ENCODE measurements around the gene HMGN1.

- TF ChIP-seq CTCF (IDR thresholded peaks at IDR 0.05) (no peak), POLR2A (IDR thresholded peaks at IDR 0.05) (no peak)
These were observed 21.2 kb downstream of the HMGN1 start for GRCh38 chr21:39327727-39328126.

All from Peyer's patch (tissue), 4 donors.